GM21528 (cell line): ENCODE measurements around the gene NAV2.

Experiments
- ATAC-seq: cut with Tn5 transposase; IDR thresholded peaks from one replicate; pipeline ENCODE4 v1.9.1; 2021; ENCODE audit warnings: mild to moderate bottlenecking, moderate library complexity; ENCODE audit not compliant: unreplicated experiment, low FRiP score

Gene NAV2, protein sequence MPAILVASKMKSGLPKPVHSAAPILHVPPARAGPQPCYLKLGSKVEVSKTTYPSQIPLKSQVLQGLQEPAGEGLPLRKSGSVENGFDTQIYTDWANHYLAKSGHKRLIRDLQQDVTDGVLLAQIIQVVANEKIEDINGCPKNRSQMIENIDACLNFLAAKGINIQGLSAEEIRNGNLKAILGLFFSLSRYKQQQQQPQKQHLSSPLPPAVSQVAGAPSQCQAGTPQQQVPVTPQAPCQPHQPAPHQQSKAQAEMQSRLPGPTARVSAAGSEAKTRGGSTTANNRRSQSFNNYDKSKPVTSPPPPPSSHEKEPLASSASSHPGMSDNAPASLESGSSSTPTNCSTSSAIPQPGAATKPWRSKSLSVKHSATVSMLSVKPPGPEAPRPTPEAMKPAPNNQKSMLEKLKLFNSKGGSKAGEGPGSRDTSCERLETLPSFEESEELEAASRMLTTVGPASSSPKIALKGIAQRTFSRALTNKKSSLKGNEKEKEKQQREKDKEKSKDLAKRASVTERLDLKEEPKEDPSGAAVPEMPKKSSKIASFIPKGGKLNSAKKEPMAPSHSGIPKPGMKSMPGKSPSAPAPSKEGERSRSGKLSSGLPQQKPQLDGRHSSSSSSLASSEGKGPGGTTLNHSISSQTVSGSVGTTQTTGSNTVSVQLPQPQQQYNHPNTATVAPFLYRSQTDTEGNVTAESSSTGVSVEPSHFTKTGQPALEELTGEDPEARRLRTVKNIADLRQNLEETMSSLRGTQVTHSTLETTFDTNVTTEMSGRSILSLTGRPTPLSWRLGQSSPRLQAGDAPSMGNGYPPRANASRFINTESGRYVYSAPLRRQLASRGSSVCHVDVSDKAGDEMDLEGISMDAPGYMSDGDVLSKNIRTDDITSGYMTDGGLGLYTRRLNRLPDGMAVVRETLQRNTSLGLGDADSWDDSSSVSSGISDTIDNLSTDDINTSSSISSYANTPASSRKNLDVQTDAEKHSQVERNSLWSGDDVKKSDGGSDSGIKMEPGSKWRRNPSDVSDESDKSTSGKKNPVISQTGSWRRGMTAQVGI (N-terminal part only)

DNA sequence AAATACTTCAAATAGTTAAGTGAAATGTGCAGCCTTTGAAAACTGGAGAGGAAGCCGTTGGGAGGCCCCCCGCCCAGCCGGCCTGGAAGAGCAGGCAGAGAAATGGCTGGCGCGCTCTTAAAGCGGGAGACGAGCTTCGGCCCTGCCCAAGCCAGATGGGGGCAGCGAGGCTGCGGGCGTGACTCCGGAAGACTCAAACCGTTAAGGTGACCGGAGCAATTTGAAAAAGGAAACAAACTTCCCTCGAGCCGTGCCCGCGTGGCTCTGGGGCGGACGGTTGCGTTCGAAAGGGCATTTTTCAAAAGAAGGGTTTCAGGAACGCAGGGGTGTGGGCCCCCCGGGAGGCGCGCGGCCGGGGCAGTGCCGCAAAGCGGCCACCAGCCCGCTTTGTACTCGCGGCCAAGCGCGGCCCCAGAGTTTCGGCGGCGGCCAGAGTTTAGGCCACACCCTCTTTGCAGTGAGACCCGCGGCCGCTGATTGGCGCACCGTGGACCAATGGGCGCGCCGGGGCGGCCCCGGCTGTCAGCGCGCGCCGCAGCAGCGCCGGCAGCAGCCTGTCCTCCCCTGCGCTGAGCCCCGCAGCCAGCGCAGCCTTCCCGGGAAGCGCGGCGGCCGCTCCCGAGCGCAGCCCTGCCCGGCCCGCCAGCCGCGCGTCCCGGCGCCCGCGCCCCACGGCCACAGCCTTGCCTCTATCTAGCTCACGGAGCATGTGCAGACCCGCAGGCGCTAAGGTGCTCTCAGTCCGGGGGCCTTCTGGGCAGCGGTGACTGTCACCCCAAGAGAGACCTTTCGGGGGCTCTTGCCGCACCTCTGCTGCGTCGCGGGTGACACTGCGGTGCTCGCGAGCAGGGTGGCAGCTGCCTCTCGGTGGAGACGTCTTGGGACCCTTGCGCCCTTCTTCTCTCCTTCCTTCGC, at the start of gene NAV2:
Gene NAV2 (plus strand): TSS at position 557 of the 915 bp plus-strand sequence. CDS start 859 bp downstream, outside the sequence.
- peak; percentile 100 for ATAC-seq

DNA sequence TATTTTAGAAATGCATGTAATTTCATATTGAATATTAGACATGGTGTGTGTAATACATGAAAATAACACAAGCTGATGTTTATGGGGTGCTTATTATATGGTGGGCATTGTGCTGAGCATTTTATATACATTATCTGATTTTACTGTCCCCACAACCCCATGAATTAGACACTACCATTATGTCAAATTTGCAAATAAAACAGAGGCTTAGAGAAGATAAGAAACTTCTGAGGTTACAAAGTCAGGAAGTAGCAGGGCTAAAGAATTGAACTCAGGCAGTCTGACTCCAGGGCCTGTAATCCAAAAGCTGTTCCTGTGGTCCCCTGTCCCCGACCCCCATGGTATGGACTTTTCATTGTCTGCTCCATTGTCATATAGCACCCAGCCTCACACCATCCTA, 49.4 kb upstream of the NAV2 start:
- ATAC-seq, result no peak

DNA sequence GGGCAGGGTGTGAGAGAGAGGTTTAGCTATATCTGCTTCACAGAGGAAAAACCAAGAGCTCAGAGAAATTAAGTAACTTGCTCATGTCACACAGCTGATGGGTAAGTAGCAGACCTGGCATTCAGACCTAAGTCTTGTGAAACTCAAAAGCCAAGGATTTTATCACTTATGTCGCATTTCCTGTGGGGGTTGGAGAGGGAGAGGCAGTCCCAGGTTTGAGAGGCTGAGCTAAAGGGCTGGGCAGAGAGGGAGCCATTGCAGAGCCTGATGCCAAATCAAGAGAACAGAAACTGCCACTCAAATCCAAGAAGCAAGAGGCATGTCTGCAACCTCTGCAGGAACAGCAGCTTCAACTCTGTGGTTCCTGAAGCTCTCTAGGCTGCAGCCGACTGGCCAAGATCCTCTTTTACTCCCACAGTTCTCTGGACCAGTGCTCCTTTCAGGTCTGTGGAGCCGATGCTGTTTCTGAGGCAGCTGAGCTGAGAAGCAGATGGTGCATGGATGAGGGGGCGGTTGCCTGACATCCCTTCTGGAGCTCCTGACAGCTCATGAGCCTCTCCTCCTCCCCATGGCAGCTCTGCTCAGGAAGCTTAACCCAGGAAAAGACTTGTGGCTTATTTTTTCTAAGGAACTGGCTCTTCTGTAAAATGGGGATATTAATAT, 47.6 kb upstream of the NAV2 start:
- no peak for ATAC-seq

DNA sequence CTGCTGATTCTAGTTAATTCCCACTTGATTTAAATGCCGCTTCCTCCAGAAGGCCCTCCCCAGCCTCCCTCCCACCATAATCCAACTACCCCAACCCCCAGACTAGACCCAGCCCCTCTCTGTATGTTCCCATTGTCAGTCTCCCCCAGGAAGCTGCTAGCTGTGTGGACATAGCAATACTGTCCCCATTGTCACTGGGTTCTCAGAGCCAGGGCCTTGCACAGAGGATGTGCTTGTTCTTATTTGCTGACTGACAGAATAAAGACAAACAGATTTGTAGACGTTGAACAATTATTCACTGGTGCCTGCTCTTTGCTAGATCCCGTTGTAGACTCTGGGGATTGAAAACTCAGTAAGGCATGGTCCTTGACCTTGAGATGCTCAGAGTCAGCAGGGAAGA, 45.7 kb upstream of the NAV2 start:
- no peak for ATAC-seq

DNA sequence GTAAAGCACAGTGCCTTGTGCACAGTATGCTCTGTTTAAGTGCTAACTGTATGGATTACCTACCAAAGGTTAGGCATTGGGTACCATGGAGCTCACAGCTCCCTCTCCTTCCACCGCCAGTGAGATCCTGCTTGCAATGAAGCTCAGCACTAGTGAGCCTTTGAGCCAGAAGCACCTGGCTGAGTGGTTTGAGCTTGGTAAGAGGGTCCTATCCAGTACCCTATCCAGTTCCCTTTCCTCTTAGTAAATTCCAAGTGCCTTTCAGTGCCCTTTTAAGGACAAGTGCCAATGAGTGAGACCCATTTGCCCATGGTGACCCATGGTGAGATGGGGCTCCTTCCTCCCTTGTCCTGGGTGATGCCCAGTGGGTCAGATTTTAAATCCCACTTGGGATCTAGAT, 43.1 kb upstream of the NAV2 start:
- no peak for ATAC-seq

DNA sequence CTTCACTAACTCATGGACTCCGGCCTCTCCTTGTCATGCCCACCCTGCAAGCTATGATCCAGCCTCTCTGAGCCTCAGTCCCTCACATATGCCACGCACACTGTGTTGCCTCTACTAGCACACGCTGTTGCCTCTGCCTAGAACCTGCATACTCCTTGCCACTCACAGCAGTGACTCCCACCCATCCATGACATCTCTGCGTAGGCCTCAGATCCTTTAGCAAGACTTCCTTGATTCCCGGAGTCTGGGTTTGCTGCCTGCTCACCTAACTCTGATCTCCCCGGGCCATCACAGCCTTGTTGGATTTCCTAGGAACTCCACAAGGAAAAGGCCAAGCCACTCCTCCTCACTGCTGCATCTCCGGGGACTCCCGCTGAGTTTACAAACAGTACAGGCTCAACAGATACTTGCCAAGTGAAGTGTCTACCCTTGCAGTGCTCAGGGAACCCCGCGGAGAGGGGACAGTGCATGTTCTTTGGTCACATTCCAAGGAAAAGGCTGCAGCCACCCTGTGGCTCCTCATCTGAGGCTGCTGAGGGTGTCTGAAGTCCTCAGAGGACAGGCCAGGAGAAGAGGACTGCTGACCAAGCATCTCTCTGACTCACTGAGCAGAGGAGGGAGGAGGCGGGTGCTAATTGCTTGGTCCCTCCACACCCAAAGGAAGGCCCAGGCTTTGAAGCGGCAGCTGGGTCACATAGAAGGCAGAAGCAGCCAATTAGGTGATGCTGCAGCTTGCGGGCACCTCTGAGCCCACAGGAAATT, 42.4 kb upstream of the NAV2 start:
- no peak for ATAC-seq

DNA sequence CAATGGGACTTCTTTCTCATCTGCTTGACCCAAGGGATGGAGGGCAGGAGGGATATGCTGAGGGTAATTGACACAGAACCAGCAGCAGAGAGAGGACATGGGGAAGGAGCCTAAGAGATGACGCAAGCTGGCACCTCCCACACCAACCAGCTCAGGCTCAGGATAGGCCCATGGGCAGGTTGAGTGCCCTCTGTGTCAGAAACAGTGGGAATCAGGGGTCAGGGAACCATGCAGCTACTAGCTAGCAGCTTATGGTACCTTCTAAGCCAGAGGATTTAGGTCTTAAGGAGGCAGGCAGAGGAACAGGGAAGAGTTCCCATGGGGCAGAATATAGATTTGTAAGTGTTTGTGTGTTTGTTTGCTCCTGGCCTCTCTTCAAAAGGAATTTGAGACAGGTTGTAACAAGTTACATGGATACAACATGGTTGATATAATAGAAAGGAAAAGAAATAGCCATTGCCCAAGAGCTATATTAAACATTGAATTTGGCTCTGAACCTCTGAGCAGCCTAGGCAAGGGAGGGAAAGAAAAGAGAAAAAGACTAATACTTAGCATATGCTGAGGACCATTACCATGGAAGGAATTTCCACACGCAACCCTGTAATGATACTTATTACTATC, 39.9 kb upstream of the NAV2 start:
- ATAC-seq, result no peak

DNA sequence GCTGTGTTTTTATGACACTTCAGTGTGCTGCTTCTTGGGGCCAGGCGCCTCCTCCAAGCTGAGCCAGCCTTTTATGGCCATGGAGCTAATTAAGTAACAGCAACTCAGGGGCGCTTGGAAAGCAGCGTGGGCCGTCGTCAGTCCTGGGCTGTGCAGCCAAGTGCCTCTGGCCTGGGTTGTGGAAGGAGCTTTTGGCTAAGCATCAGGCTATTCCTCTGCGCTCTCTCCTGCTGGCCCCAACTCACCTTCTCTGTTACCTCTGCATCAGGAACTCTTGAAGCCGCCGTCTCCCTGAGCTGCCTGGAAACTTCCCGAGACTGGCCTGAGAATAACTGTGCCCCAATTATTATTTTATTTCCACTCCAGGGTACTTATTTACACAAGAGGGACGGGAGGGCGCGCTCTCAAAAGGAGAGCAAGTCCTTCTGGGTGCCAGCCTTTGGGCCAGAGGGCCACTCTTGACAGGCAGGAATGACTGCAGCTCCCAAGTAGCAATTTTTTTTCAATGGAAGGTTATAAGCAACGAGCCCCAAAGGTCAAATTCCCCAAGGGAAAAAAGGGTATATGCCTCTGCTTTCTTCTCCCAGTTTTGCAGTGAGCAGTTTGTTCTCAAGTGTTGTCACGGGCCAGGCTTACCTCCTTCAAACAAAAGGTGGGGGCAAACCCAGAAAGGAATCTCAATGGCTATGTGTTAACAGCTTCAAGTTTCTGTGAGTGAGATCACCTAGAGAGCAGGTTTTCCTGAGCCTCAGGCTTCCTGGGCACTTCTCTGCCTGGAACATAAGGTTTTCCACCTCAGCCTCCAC, 38.5 kb upstream of the NAV2 start:
- no peak for ATAC-seq

DNA sequence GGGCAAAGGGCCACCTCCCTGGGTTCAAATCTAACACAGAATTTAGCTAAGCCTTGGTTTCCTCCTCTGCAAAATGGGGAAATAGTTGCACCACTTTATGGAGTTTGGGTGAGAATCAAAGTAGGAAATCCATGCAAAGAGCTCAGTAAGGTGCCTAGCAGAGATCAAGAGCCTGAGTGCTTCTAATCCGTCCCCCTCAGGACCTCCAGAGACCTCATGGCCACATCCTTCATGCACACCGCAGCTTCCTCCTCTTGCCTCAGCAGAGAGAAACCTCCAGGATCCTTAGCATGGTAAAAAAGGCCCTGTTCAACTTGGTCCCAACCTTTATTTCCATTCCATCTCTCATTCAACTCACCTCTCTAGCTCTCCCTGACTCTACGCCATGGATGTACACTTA, 37.8 kb upstream of the NAV2 start:
- ATAC-seq, result no peak

DNA sequence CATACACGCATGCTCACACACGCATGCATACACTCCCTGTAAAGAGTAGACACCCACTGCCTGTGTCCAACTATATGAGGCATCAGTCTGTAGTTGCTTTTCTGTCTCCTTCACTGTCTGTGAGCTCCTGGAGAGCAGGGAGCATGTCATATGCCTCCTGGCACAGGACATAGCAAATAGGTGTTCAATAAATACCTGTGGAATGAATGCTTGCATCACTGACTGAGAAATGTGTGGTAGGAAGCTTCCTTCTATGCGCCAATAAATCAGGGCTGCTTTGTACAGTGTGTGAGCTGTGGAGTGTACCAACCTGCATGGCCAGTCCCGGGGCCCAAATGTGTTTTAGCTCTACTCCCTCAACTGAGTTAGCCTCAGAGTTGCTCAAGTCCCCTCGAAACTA, 37.2 kb upstream of the NAV2 start:
- ATAC-seq, result no peak

DNA sequence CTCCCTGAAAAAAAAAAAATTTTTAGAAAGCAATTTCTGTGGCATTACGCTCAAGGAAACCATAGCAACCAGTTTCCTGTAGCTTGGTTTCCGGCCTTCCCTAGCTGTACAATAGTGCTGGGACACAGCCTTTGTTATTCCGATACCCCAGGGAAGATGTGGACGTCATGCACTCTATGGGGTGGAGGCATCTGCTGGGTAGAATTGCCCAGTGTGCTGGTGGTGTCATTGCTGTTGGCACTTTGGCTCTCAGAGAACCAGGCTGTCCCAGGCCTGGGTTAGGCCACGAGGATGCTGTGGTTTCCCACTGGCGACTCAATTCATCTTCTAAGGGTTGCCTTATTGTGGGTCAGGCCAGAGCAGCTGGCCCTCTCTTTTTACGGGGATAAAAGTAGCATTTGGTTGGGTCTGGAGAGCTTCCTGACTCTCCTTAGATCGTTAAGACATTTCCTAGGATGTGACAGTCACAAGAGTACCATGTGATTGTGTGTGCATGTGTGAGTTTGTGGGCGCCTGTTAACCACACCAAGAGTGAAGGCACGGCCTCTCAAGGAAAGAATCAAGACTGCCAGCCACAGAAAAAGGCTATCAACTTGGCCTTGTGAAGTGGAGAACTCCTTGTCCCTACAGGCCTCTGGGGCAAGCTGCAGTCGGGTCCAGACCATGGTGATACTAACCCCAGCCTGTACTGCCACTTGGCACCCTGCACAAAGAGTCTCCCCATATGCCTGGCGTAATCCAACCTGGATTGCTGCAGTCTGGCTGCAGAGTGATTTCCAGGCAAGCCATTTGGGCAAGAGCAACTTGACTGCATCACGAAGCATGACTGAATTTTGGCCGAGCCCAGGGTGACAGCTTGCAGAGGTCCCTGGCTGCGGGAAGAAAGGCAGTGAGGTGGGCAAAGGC, 35.9 kb upstream of the NAV2 start:
- ATAC-seq, result no peak

DNA sequence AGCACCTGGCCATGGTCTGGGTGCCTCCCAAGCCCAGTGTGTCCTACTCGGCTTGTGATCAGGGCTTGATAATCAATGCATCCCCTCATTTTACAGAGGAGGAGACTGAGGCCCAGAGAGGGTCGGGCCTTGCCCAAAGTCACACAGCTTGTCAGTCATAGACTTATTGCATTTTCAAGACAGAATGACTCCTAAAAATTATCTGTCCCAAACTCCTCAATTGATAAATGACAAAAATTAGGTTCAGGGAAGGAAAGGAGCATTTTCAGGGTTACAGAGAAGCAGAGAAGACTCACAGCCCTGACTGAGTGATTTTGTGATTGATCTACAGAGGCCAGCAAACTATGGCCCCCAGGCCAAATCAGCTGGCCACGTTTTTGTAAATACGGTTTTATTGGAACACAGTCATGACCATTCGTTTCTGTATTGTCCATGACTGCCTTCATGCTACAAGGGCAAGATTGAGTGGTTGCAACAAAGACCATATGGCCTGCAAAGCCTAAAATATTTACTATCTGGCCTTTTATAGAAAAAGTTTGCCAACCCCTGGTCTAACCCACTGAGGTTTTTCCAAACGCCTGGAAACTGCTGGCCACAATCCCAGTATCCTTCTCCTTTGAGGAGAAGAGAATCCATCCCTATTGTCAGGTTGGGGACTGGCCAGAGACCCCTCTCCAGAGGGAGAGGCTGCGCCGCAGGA, 35.1 kb upstream of the NAV2 start:
- ATAC-seq, result no peak

DNA sequence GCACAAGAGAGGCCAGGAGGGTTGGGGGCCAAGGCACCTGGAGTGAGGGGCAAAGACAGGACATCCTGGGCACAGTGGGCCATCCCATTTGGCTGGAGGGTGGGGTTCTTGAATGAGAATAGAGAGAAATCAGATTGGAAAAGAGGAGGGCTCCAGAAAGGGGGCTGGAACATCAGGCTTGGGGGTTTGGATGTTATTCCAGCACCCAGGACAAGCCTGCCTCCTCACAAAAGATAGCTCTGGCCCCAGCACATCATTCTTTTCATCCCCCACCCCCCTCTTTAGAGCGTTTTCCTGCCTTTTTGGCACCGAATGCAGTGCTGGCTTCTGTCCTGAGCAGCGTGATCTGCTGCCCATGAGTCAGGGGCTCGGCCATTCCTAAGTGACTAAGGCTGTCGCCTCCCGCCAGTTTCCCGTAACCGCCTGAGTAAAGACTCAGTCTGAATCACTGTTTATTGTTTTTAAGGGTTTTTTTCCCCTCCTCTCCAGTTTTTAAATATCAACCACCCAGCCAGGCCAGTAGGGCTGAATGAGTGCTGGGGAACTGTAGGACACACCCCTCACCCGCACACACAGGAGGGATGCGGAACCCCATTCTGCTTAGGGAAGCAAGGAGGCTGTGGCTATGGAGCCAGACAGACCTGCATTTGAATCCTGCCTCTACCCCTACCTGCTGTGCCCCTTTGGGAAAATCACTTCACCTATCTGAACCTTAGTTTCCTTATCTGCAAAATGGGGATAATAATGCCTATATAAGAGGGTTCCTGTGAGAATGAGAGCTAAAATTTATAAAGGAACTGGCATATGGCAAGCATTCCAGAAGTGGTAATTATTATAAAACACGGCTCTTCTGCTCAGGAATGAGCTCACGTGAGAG, 32.4 kb upstream of the NAV2 start:
- ATAC-seq, result no peak

DNA sequence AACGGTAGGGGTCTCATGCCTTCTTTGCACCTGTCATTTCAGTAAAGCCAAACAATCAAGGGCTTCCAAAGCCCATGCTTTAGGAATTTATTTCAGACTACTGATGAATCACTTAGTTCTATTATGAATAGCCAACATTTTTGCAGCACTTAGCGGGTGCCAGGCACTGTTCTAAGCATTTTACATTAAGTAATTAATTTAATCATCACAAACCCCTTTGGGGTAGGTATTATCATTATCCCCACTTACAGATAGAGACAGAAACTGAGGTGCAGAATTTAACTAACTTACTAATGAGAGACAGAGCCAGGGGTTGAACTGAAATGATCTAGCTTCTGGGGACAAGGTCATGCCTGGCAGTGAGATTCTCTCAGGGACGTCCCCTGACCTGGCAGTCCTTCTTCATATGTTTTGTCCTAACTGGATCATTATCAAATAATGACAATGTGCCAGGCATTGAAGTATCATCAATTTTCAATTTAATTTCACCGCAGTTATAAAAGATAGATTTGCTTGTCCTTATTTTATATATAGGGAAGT, 31.7 kb upstream of the NAV2 start:
- no peak for ATAC-seq
